ENCODE data around the gene CEND1.
A peak's percentile ranks its signal among the peaks of the same experiment; 100 is the strongest.

CEND1 gene

GRCh38 chr11:832529-833113 is 42.7 kb upstream of the CEND1 start, which contains the start of gene CD151:
CD151 (plus strand) TSS chr11:832952; CDS start chr11:836070, 3,118 bp downstream.
- TF ChIP-seq TAF1 (IDR thresholded peaks at IDR 0.05; ENCODE audit: borderline replicate concordance, low read depth, low read length) (no peak), POLR2A (IDR thresholded peaks at IDR 0.05; ENCODE audit: low read depth, low read length) (no peak), POLR2AphosphoS5 (IDR thresholded peaks at IDR 0.05; ENCODE audit: low read depth, low read length) (no peak)

GRCh38 chr11:831961-832528 is 42.2 kb upstream of the CEND1 start:
- TF ChIP-seq TAF1 (IDR thresholded peaks at IDR 0.05; ENCODE audit: borderline replicate concordance, low read depth, low read length), result no peak
- no peak for TF ChIP-seq POLR2A (IDR thresholded peaks at IDR 0.05; ENCODE audit: low read depth, low read length)
- no peak for TF ChIP-seq POLR2AphosphoS5 (IDR thresholded peaks at IDR 0.05; ENCODE audit: low read depth, low read length)
- FAIRE-seq, result no peak
- no peak for DNase-seq (ENCODE audit: insufficient read length)

More at GRCh38 chr11:832529-833113, 42.7 kb upstream of the CEND1 start, which contains the start of gene CD151:
- FAIRE-seq, result peak; percentile 81
- peak; percentile 77 for DNase-seq (ENCODE audit: insufficient read length)

- DNase-seq (ENCODE audit: insufficient read length), result no peak
- no peak for FAIRE-seq
- TF ChIP-seq POLR2A (IDR thresholded peaks at IDR 0.05; ENCODE audit: low read depth, low read length) (no peak), TAF1 (IDR thresholded peaks at IDR 0.05; ENCODE audit: borderline replicate concordance, low read depth, low read length) (no peak), POLR2AphosphoS5 (IDR thresholded peaks at IDR 0.05; ENCODE audit: low read depth, low read length) (no peak)
Observed at GRCh38 chr11:831118-831864, 41.4 kb upstream of the CEND1 start.

GRCh38 chr11:830295-831117 is 40.6 kb upstream of the CEND1 start:
- no peak for TF ChIP-seq POLR2AphosphoS5 (IDR thresholded peaks at IDR 0.05; ENCODE audit: low read depth, low read length)
- DNase-seq (ENCODE audit: insufficient read length) (peak; percentile 80), FAIRE-seq (peak; percentile 95)

- FAIRE-seq, result no peak
- TF ChIP-seq POLR2AphosphoS5 (IDR thresholded peaks at IDR 0.05; ENCODE audit: low read depth, low read length) (no peak), TAF1 (IDR thresholded peaks at IDR 0.05; ENCODE audit: borderline replicate concordance, low read depth, low read length) (no peak), POLR2A (IDR thresholded peaks at IDR 0.05; ENCODE audit: low read depth, low read length) (no peak)
- no peak for DNase-seq (ENCODE audit: insufficient read length)
Observed at GRCh38 chr11:829847-830294, 40.0 kb upstream of the CEND1 start.

- no peak for DNase-seq (ENCODE audit: insufficient read length)
- no peak for FAIRE-seq
- TF ChIP-seq TAF1 (IDR thresholded peaks at IDR 0.05; ENCODE audit: borderline replicate concordance, low read depth, low read length) (no peak), POLR2A (IDR thresholded peaks at IDR 0.05; ENCODE audit: low read depth, low read length) (no peak), POLR2AphosphoS5 (IDR thresholded peaks at IDR 0.05; ENCODE audit: low read depth, low read length) (no peak)
Observed at GRCh38 chr11:829176-829846, 39.4 kb upstream of the CEND1 start.

GRCh38 chr11:828506-829175 is 38.8 kb upstream of the CEND1 start:
- FAIRE-seq (no peak), DNase-seq (ENCODE audit: insufficient read length) (no peak)
- TF ChIP-seq POLR2AphosphoS5 (IDR thresholded peaks at IDR 0.05; ENCODE audit: low read depth, low read length) (no peak), POLR2A (IDR thresholded peaks at IDR 0.05; ENCODE audit: low read depth, low read length) (no peak), TAF1 (IDR thresholded peaks at IDR 0.05; ENCODE audit: borderline replicate concordance, low read depth, low read length) (no peak)

- no peak for FAIRE-seq
Observed at GRCh38 chr11:827897-828192, 38.0 kb upstream of the CEND1 start, which contains the start of gene CRACR2B. CRACR2B (plus strand) TSS chr11:827919; CDS start chr11:828608, 689 bp downstream.

GRCh38 chr11:827146-827896 is 37.4 kb upstream of the CEND1 start:
- FAIRE-seq (peak; percentile 95), DNase-seq (ENCODE audit: insufficient read length) (peak; percentile 71)
- no peak for TF ChIP-seq POLR2A (IDR thresholded peaks at IDR 0.05; ENCODE audit: low read depth, low read length)
- no peak for TF ChIP-seq POLR2AphosphoS5 (IDR thresholded peaks at IDR 0.05; ENCODE audit: low read depth, low read length)
- TF ChIP-seq TAF1 (IDR thresholded peaks at IDR 0.05; ENCODE audit: borderline replicate concordance, low read depth, low read length), result no peak

More at GRCh38 chr11:827897-828192, 38.0 kb upstream of the CEND1 start, which contains the start of gene CRACR2B:
- no peak for TF ChIP-seq TAF1 (IDR thresholded peaks at IDR 0.05; ENCODE audit: borderline replicate concordance, low read depth, low read length)
- TF ChIP-seq POLR2A (IDR thresholded peaks at IDR 0.05; ENCODE audit: low read depth, low read length), result no peak
- TF ChIP-seq POLR2AphosphoS5 (IDR thresholded peaks at IDR 0.05; ENCODE audit: low read depth, low read length), result no peak
- no peak for DNase-seq (ENCODE audit: insufficient read length)

- TF ChIP-seq TAF1 (IDR thresholded peaks at IDR 0.05; ENCODE audit: borderline replicate concordance, low read depth, low read length), result no peak
- no peak for TF ChIP-seq POLR2A (IDR thresholded peaks at IDR 0.05; ENCODE audit: low read depth, low read length)
- no peak for TF ChIP-seq POLR2AphosphoS5 (IDR thresholded peaks at IDR 0.05; ENCODE audit: low read depth, low read length)
- FAIRE-seq (no peak), DNase-seq (ENCODE audit: insufficient read length) (no peak)
Observed at GRCh38 chr11:826836-827145, 36.9 kb upstream of the CEND1 start.
